Activated CD4-positive, CD25-positive, alpha-beta regulatory T cell treated with anti-CD3 and anti-CD28 coated beads, Interleukin-2, amount 50 U/mL, for 72 hours (primary cell): ENCODE results near the gene FHL1.

ENCODE experiments used
- DNase-seq: peaks from one replicate; pipeline ENCODE4 v3.0.0; 2021

Gene FHL1

GRCh38 chrX:136189222-136189621, 41.9 kb downstream of the FHL1 start:
- DNase-seq = no peak

GRCh38 chrX:136190038-136190713, 42.8 kb downstream of the FHL1 start:
- no peak for DNase-seq

- no peak for DNase-seq
Measured at GRCh38 chrX:136191171-136191570, 43.8 kb downstream of the FHL1 start.

- no peak for DNase-seq
Measured at GRCh38 chrX:136192135-136192534, 44.8 kb downstream of the FHL1 start.

GRCh38 chrX:136192839-136193414, 45.6 kb downstream of the FHL1 start:
- no peak for DNase-seq

- DNase-seq = no peak
Measured at GRCh38 chrX:136193771-136194170, 46.4 kb downstream of the FHL1 start.

- no peak for DNase-seq
Measured at GRCh38 chrX:136194536-136194935, 47.2 kb downstream of the FHL1 start.

- DNase-seq = no peak
Measured at GRCh38 chrX:136195247-136195646, 47.9 kb downstream of the FHL1 start.

GRCh38 chrX:136196691-136197155, 49.4 kb downstream of the FHL1 start:
- no peak for DNase-seq

- no peak for DNase-seq
Measured at GRCh38 chrX:136198010-136198409, 50.7 kb downstream of the FHL1 start.

- no peak for DNase-seq
Measured at GRCh38 chrX:136198678-136199243, 51.4 kb downstream of the FHL1 start.

- DNase-seq = no peak
Measured at GRCh38 chrX:136199365-136199764, 52.0 kb downstream of the FHL1 start.

- no peak for DNase-seq
Measured at GRCh38 chrX:136200466-136200865, 53.1 kb downstream of the FHL1 start.

GRCh38 chrX:136201601-136202000, 54.3 kb downstream of the FHL1 start:
- DNase-seq = no peak

- no peak for DNase-seq
Measured at GRCh38 chrX:136202889-136203288, 55.6 kb downstream of the FHL1 start.

- DNase-seq = no peak
Measured at GRCh38 chrX:136203438-136203837, 56.1 kb downstream of the FHL1 start.

- DNase-seq = no peak
Measured at GRCh38 chrX:136203951-136204350, 56.6 kb downstream of the FHL1 start.

GRCh38 chrX:136204571-136204970, 57.2 kb downstream of the FHL1 start:
- DNase-seq = no peak

GRCh38 chrX:136205882-136206380, 58.6 kb downstream of the FHL1 start:
- no peak for DNase-seq

GRCh38 chrX:136206916-136207315, 59.6 kb downstream of the FHL1 start:
- DNase-seq = no peak

GRCh38 chrX:136207546-136207945, 60.2 kb downstream of the FHL1 start:
- no peak for DNase-seq

- DNase-seq = no peak
Measured at GRCh38 chrX:136209016-136209738, 61.8 kb downstream of the FHL1 start.

- no peak for DNase-seq
Measured at GRCh38 chrX:136209751-136210150, 62.4 kb downstream of the FHL1 start.

GRCh38 chrX:136210243-136210642, 62.9 kb downstream of the FHL1 start:
- no peak for DNase-seq
